HepG2 (cell line): Measurements from ENCODE around the gene U2SURP. TPM values are rescaled to one million over a fixed set of nuclear protein-coding genes. Genes with fewer than 3 reads are reported as not detected.
"Not testable (repeated sequence)": the region's sequence is repeated elsewhere in the genome, so short reads cannot be mapped to it uniquely, and the experiment has no call there.

Source experiments
- ATAC-seq: fragments of 200-7000 bp; cut with Tn5 transposase; 3 replicates; pipeline ENCODE4 v1.9.1; 2020; ENCODE audit warnings: mild to moderate bottlenecking, moderate library complexity
- BruUV-seq: library from RNA; stranded (reverse); fragments of 400-500 nt; replicated peaks from 2 replicates; lab custom pipeline; 2021; lab: Mats Ljungman, UMichigan
- CTCF ChIA-PET: fragments of 300-600 bp; formaldehyde crosslinking; extraction: SDS; loops from one replicate; lab custom pipeline; 2021; ENCODE audit warnings: low total read pairs, inconsistent platforms, low intra/inter-chr PET ratio; lab: Yijun Ruan, JAX
- POLR2A ChIA-PET: fragments of 350-600 bp; sonication (Branson Sonifier 250); formaldehyde crosslinking; loops from one replicate; lab custom pipeline; 2020; ENCODE audit warnings: antibody characterized with exemption, inconsistent platforms; lab: Yijun Ruan, JAX
- DNase-seq: peaks from one replicate; pipeline ENCODE4 v3.0.0-alpha.2; 2015; ENCODE audit warnings: low spot score
- FAIRE-seq: peaks from 3 replicates; lab custom pipeline; 2011; peaks lifted over from hg19 to GRCh38; lab: Jason Lieb, UNC
- H2AFZ ChIP-seq: one replicate; pipeline ENCODE4 v1.6.1; 2011; ENCODE audit warnings: low read length, inconsistent platforms
- H3K27ac ChIP-seq: fragments of 300-600 bp; 3 replicates; pipeline ENCODE4 v1.8.0; 2011; ENCODE audit warnings: mixed run types, mild to moderate bottlenecking, mixed read lengths, low read length, inconsistent platforms; ENCODE audit not compliant: insufficient read depth; ENCODE audit errors: extremely low read length
- H3K27me3 ChIP-seq, 2 experiments: fragments of 200-600 bp in 1 of 2; 2 replicates in 1 of 2; 3 replicates in 1 of 2; pipeline versions ENCODE4 v1.6.0 to v1.8.0; 2011; ENCODE audit warnings: low read length in 2 of 2, mild to moderate bottlenecking in 2 of 2, moderate library complexity in 2 of 2, inconsistent platforms in 1 of 2; ENCODE audit not compliant: insufficient read depth in 2 of 2, control insufficient read depth in 1 of 2
- H3K36me3 ChIP-seq, 2 experiments: fragments of 200-600 bp in 1 of 2; replicated peaks in 1 of 2; 2 replicates in 1 of 2; 3 replicates in 1 of 2; pipeline versions ENCODE4 v1.5.1 to v1.8.0; 2011; ENCODE audit warnings: low read length in 2 of 2, inconsistent platforms in 1 of 2; ENCODE audit not compliant: insufficient read depth in 2 of 2, control insufficient read depth in 1 of 2
- H3K4me1 ChIP-seq: 2 replicates; pipeline ENCODE4 v1.5.1; 2012; ENCODE audit warnings: low read length, inconsistent platforms; ENCODE audit not compliant: insufficient read depth
- H3K4me2 ChIP-seq: 2 replicates; pipeline ENCODE4 v1.6.0; 2011; ENCODE audit warnings: low read depth, low read length, inconsistent platforms
- H3K4me3 ChIP-seq, 3 experiments: fragments of 200-600 bp in 1 of 3; sonication (generic), shearing (Covaris generic) in 1 of 3; replicated peaks in 1 of 3; 2 replicates each; pipeline ENCODE4 v1.5.1; 2011 to 2016; ENCODE audit warnings: low read length in 3 of 3, inconsistent platforms in 2 of 3, low read depth in 2 of 3, mild to moderate bottlenecking in 2 of 3, control low read depth in 1 of 3, mixed read lengths in 1 of 3; ENCODE audit not compliant: insufficient read depth in 1 of 3
- H3K79me2 ChIP-seq: one replicate; pipeline ENCODE4 v1.6.1; 2011; ENCODE audit warnings: low read length, inconsistent platforms; ENCODE audit not compliant: insufficient read depth
- H3K9ac ChIP-seq: 2 replicates; pipeline ENCODE4 v1.6.0; 2011; ENCODE audit warnings: mild to moderate bottlenecking, low read depth, low read length, inconsistent platforms; ENCODE audit not compliant: insufficient read depth
- H3K9me3 ChIP-seq: 2 replicates; pipeline ENCODE4 v1.5.1; 2012; ENCODE audit warnings: mild to moderate bottlenecking, low read length
- H4K20me1 ChIP-seq: 2 replicates; pipeline ENCODE4 v1.6.0; 2011; ENCODE audit warnings: inconsistent platforms, mild to moderate bottlenecking, low read length, moderate library complexity; ENCODE audit not compliant: insufficient read depth
- WGBS: methylation state at CpG from one replicate; pipeline ENCODE4 v1.1.6; 2017; ENCODE audit warnings: low lambda C conversion rate; 5-methylcytosine and 5-hydroxymethylcytosine counted together
- in situ Hi-C: cut with HindIII; loops from 2 replicates; pipeline ENCODE4 v1.10.0; 2017; ENCODE audit warnings: low pct_unique_long_range_greater_than_20kb; ENCODE audit not compliant: extremely low pct_ligation_motif_present
- intact Hi-C: fragments of 100-400 bp; cut with micrococcal nuclease; formaldehyde crosslinking; loops from one replicate; pipeline ENCODE4 v1.10.0; 2022; ENCODE audit not compliant: unreplicated experiment
- polyA plus RNA-seq, 8 experiments: library from polyadenylated mRNA; depleted of rRNA in 3 of 8; stranded (reverse) in 7 of 8; unstranded in 1 of 8; fragments of >200 nt; fragmentation: Illumina TruSeq in 4 of 8; extraction: Trizol in 4 of 8; gene quantifications; 2 replicates each; pipeline versions ENCODE4 v1.2.1 to v1.2.3, GENCODE V29; 2011 to 2016; ENCODE audit warnings: low read depth in 4 of 8, missing spikeins in 1 of 8, mixed read lengths in 1 of 8; ENCODE audit not compliant: insufficient read depth in 1 of 8
- total RNA-seq, 5 experiments: library from RNA; depleted of rRNA; stranded (reverse); fragments of >200 nt; fragmentation: Illumina TruSeq; extraction: Trizol; gene quantifications; 2 replicates each; pipeline ENCODE4 v1.2.3, GENCODE V29; 2016; ENCODE audit warnings: low read depth in 1 of 5

U2SURP gene
- total and polyA plus RNA-seq, 2 of the 13 experiments (the other 11 are each of a cell fraction or from before 2014, with no cell fraction given) = 55.9 to 173 TPM

DNA sequence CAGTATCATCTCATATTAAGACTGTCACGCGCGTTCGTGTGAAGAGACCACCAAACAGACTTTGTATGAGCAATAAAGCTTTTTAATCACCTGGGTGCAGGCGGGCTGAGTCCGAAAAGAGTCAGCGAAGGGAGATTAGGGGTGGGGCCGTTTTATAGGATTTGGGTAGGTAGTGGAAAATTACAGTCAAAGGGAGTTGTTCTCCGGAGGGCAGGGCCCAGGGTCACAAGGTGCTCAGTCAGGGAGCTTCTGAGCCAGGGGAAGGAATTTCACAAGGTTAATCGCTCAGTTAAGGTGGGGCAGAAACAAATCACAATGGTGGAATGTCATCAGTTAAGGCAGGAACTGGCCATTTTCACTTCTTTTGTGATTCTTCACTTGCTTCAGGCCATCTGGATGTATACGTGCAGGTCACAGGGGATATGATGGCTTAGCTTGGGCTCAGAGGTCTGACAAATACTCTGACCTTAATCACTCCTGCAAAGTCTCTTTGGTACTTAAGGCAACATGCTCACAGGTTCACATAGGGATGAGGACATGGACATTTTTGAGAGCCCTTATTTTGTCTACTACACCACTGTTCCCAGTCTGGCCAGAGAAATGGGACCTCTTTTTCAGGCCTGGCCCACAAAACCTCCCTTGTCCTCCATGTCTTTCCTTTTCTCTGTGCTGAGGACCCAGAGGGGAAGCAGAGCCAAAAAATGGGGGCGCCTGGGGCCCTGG is 71.1 kb downstream of the U2SURP start:
- ATAC-seq, H3K9ac ChIP-seq, DNase-seq, BruUV-seq, POLR2A ChIA-PET, H3K9me3 ChIP-seq, CTCF ChIA-PET, FAIRE-seq, H2AFZ ChIP-seq, H3K79me2 ChIP-seq, H3K27ac ChIP-seq, H3K36me3 ChIP-seq, H3K4me3 ChIP-seq, H4K20me1 ChIP-seq, in situ Hi-C loops, H3K4me2 ChIP-seq, H3K27me3 ChIP-seq: not testable (repeated sequence)
- intact Hi-C loops = loop anchor here (10.0 kb wide), 1 partner anchor 572 kb away; no protein-coding TSS in a partner anchor
- H3K4me1 ChIP-seq = peaks cover 10% of the 10 kb centered on the region
- 71% methylated on average over 12 of the region's 12 CpGs for WGBS

- intact Hi-C loops = loop anchor here (10.0 kb wide), 1 partner anchor 571 kb away; no protein-coding TSS in a partner anchor
These were observed 72.2 kb downstream of the U2SURP start for GRCh38 chr3:143073541-143073940.

GRCh38 chr3:143073983-143074382 is 72.6 kb downstream of the U2SURP start:
- H3K4me2 ChIP-seq, H3K36me3 ChIP-seq, POLR2A ChIA-PET, H3K79me2 ChIP-seq, BruUV-seq, H3K9ac ChIP-seq, H3K27ac ChIP-seq, DNase-seq, H3K4me3 ChIP-seq, in situ Hi-C loops, ATAC-seq, FAIRE-seq, H4K20me1 ChIP-seq, H3K27me3 ChIP-seq, H3K9me3 ChIP-seq, H2AFZ ChIP-seq, CTCF ChIA-PET: not testable (repeated sequence)
- intact Hi-C loops = loop anchor here (10.0 kb wide), 1 partner anchor 571 kb away; no protein-coding TSS in a partner anchor
- 46% methylated on average over 4 of the region's 5 CpGs for WGBS
- H3K4me1 ChIP-seq = peaks cover 10% of the 10 kb centered on the region

More at GRCh38 chr3:143073541-143073940, 72.2 kb downstream of the U2SURP start:
- DNase-seq, H3K4me3 ChIP-seq, H3K9ac ChIP-seq, in situ Hi-C loops, H3K27ac ChIP-seq, H4K20me1 ChIP-seq, H2AFZ ChIP-seq, H3K9me3 ChIP-seq, H3K4me2 ChIP-seq, BruUV-seq, H3K79me2 ChIP-seq, CTCF ChIA-PET, H3K36me3 ChIP-seq, POLR2A ChIA-PET, H3K27me3 ChIP-seq, FAIRE-seq, ATAC-seq: not testable (repeated sequence)
- peaks cover 10% of the 10 kb centered on the region for H3K4me1 ChIP-seq
- WGBS = 64% methylated on average over 15 of the region's 15 CpGs
